Adrenal gland (tissue), 12 donors: ENCODE results near the gene ELMOD3. TPM values are rescaled to one million over a fixed set of nuclear protein-coding genes. Genes with fewer than 3 reads are reported as not detected.

Source experiments
- DNase-seq, 7 donors: peaks; one replicate each; pipeline ENCODE4 v3.0.0-alpha.2; 2019 to 2020
- H3K27ac ChIP-seq, 5 donors: fragments of 200-600 bp; sonication (generic) in 4 of 5; 1 replicate in 3 of 5; 2 replicates in 2 of 5; pipeline versions ENCODE4 v1.5.1 to v1.8.0; 2016 to 2020; ENCODE audit warnings: mild to moderate bottlenecking in 1 of 5
- H3K27me3 ChIP-seq: fragments of 200-600 bp; 2 replicates; pipeline ENCODE4 v1.8.0; 2021
- H3K36me3 ChIP-seq, 2 donors: fragments of 200-600 bp; replicated peaks in 1 of 2; 1 replicate in 1 of 2; 2 replicates in 1 of 2; pipeline versions ENCODE4 v1.5.1 to v1.8.0; 2018 to 2022
- H3K4me1 ChIP-seq, 2 donors: fragments of 200-600 bp; replicated peaks in 1 of 2; 1 replicate in 1 of 2; 2 replicates in 1 of 2; pipeline versions ENCODE4 v1.5.1 to v1.8.0; 2018 to 2021
- H3K4me3 ChIP-seq, 4 donors: fragments of 200-600 bp; sonication (generic) in 3 of 4; one replicate each; pipeline ENCODE4 v1.5.1; 2016 to 2018
- H3K9me3 ChIP-seq, 3 donors: fragments of 200-600 bp; sonication (generic) in 1 of 3; replicated peaks in 1 of 3; 1 replicate in 2 of 3; 2 replicates in 1 of 3; pipeline versions ENCODE4 v1.5.1 to v1.8.0; 2016 to 2021
- CTCF ChIP-seq, 6 experiments: fragments of 450-650 bp in 4 of 6; fragments of 200-600 bp in 2 of 6; sonication (generic) in 1 of 6; IDR thresholded peaks; 1 replicate in 5 of 6; 2 replicates in 1 of 6; pipeline versions ENCODE4 v1.5.1 to v1.8.0; 2016 to 2021; ENCODE audit warnings: antibody characterized with exemption in 6 of 6, mild to moderate bottlenecking in 2 of 6, moderate library complexity in 1 of 6
- POLR2A ChIP-seq, 2 donors: fragments of 450-650 bp; IDR thresholded peaks; one replicate each; pipeline ENCODE4 v1.6.1; 2017; ENCODE audit warnings: antibody characterized with exemption in 2 of 2, mild to moderate bottlenecking in 2 of 2, moderate library complexity in 1 of 2
- WGBS, 4 donors: extraction: QIAGEN DNeasy Blood & Tissue Kit in 2 of 4; methylation state at CpG; one replicate each; pipeline versions ENCODE4 v1.1.5 to v1.1.7; 2013 to 2017; 5-methylcytosine and 5-hydroxymethylcytosine counted together
- intact Hi-C, 2 donors: fragments of 100-400 bp; cut with DNase I; formaldehyde crosslinking; loops; one replicate each; pipeline versions ENCODE4 v1.14.1 to v1.15.0; 2022 to 2023
- polyA plus RNA-seq, 3 donors: library from polyadenylated mRNA; stranded (reverse); fragments of 200-250 nt in 2 of 3; fragments of 350-450 nt in 1 of 3; fragmentation: Illumina TruSeq in 1 of 3; extraction: RNeasy Lipid Tissue Mini Kit (QIAGEN cat#74804) in 1 of 3; gene quantifications; one replicate each; pipeline ENCODE4 v1.2.3, GENCODE V29; 2013 to 2014
- total RNA-seq, 9 donors: library from RNA; depleted of rRNA in 4 of 9; stranded (reverse); fragments of >200 nt in 4 of 9; fragments of 120-200 nt in 1 of 9; fragmentation: NEBNext Ultra II Directional in 1 of 9; extraction: Animal tissue kit (Norgen Biotek cat#: 25700) in 1 of 9; gene quantifications; one replicate each; pipeline versions ENCODE4 v1.1.0 to v1.2.4, GENCODE V29; 2013 to 2023
- donor health status: healthy with polysubstance abuse.
- donor health status: Bipolar disorder and iron deficiency.
- donor health status: DM: yes; HTN: yes; CAD: no.
- donor health status: DM: no; HTN: no; CAD: no.
- donor health status: DM: no; HTN: no; CAD: no.
- donor health status: DM: yes; HTN: yes; CAD: no.

The ELMOD3 gene
- total and polyA plus RNA-seq, 12 donors: 12.3 to 69.0 (median 27.3) TPM

- no peak for DNase-seq
- no peak for TF ChIP-seq POLR2A (IDR thresholded peaks at IDR 0.05)
- H3K36me3 ChIP-seq: no peaks in the 10 kb centered on the region
These were observed 14.4 kb downstream of the ELMOD3 start for GRCh38 chr2:85368921-85369320.

GRCh38 chr2:85369500-85369899, 14.9 kb downstream of the ELMOD3 start:
- peaks cover 0 to 8% of the 10 kb centered on the region in 2 donors for H3K4me1 ChIP-seq
- intact Hi-C loops: no loop called here
- no peak for DNase-seq
- no peak for TF ChIP-seq POLR2A (IDR thresholded peaks at IDR 0.05)
- TF ChIP-seq CTCF (IDR thresholded peaks at IDR 0.05): no peak
- H3K9me3 ChIP-seq: no peaks in the 10 kb centered on the region
- no peaks in the 10 kb centered on the region for H3K27me3 ChIP-seq
- WGBS, 4 donors: 75 to 87% (median 80%) methylated on average over 4 to 5 of the region's 5 CpGs
- H3K36me3 ChIP-seq: no peaks in the 10 kb centered on the region
- no peak overlapping the region for H3K4me3 ChIP-seq
- H3K27ac ChIP-seq: no peak overlapping the region

More at GRCh38 chr2:85368921-85369320, 14.4 kb downstream of the ELMOD3 start:
- H3K27ac ChIP-seq: no peak overlapping the region
- no peaks in the 10 kb centered on the region for H3K27me3 ChIP-seq
- no peak overlapping the region for H3K4me3 ChIP-seq
- peaks cover 0 to 8% of the 10 kb centered on the region in 2 donors for H3K4me1 ChIP-seq
- intact Hi-C loops: no loop called here
- H3K9me3 ChIP-seq: no peaks in the 10 kb centered on the region

- no peaks in the 10 kb centered on the region for H3K27me3 ChIP-seq
- H3K4me3 ChIP-seq: no peak overlapping the region
- intact Hi-C loops: no loop called here
- no peak for DNase-seq
- TF ChIP-seq CTCF (IDR thresholded peaks at IDR 0.05) (no peak), POLR2A (IDR thresholded peaks at IDR 0.05) (no peak)
- H3K4me1 ChIP-seq: no peaks in the 10 kb centered on the region
- H3K9me3 ChIP-seq: no peaks in the 10 kb centered on the region
- H3K36me3 ChIP-seq: no peaks in the 10 kb centered on the region
- H3K27ac ChIP-seq: no peak overlapping the region
- 94 to 99% (median 94%) methylated on average over 11 of the region's 11 CpGs for WGBS, 4 donors
These were observed 16.5 kb downstream of the ELMOD3 start for GRCh38 chr2:85371045-85371444.

DNA sequence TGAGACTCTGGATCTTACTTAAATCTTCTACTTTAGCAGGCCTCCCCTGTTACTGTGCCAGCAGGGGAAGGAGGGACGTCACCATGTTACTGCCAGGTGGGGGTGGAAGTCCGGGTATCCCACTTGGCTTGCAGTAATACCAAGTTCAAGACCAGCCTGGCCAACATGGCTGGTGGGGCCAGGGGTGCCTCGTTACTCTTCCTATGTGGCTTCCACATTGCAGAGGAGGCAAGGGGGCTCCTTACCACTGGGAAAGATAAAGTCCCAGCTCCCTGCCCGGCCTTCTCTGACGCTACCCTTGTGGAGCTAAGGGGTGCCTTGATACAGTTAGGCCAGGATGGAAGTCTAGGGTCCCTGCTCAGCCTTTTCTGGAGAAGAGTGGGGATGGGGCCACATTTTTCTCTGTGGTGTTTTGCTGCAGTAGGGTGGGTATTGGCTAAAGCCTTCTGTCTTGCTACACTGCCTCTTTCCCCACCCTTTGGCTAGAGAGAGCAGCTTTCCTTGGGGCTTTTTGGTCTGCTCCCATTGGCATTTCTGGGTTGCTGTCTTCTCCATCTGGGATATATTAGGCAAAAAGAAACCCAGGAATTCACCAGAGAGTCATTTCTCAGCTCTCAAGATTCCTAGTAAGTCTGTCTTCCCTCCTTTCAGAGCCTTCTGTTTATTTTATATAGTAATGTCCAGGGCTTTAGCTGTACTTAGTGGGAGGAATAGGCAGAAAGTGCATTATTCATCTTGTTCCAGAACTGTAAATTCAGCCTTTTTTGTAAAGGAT, 21.9 kb downstream of the ELMOD3 start:
- Histone ChIP-seq H3K4me1 (no peaks in the 10 kb centered on the region), H3K4me3 (no peak overlapping the region), H3K36me3 (peaks cover 0 to 23% of the 10 kb centered on the region in 2 donors), H3K27me3 (no peaks in the 10 kb centered on the region), H3K9me3 (no peaks in the 10 kb centered on the region), H3K27ac (no peak overlapping the region)
- TF ChIP-seq POLR2A (IDR thresholded peaks at IDR 0.05) (no peak), CTCF (IDR thresholded peaks at IDR 0.05) (no peak)
- DNase-seq: no peak
- 91 to 95% (median 93%) methylated on average over 4 to 5 of the region's 5 CpGs for WGBS, 4 donors
- intact Hi-C loops: no loop called here

- Histone ChIP-seq H3K4me3 (no peak overlapping the region), H3K4me1 (no peaks in the 10 kb centered on the region), H3K9me3 (no peaks in the 10 kb centered on the region), H3K27ac (no peak overlapping the region), H3K27me3 (no peaks in the 10 kb centered on the region), H3K36me3 (peaks cover 0 to 23% of the 10 kb centered on the region in 2 donors)
- no peak for TF ChIP-seq CTCF (IDR thresholded peaks at IDR 0.05)
- no peak for TF ChIP-seq POLR2A (IDR thresholded peaks at IDR 0.05)
- intact Hi-C loops: no loop called here
- 88 to 96% (median 94%) methylated on average over 9 to 11 of the region's 11 CpGs for WGBS, 4 donors
- DNase-seq: no peak
These were observed 22.5 kb downstream of the ELMOD3 start for GRCh38 chr2:85377083-85377482.
